GM21723 (cell line): ENCODE results near the gene MRPL34.
"Not testable (repeated sequence)": the region's sequence is repeated elsewhere in the genome, so short reads cannot be mapped to it uniquely, and the experiment has no call there.

Experiments
- ATAC-seq: cut with Tn5 transposase; IDR thresholded peaks from one replicate; pipeline ENCODE4 v1.9.1; 2021; ENCODE audit warnings: mild to moderate bottlenecking, moderate library complexity; ENCODE audit not compliant: unreplicated experiment

MRPL34 gene

DNA sequence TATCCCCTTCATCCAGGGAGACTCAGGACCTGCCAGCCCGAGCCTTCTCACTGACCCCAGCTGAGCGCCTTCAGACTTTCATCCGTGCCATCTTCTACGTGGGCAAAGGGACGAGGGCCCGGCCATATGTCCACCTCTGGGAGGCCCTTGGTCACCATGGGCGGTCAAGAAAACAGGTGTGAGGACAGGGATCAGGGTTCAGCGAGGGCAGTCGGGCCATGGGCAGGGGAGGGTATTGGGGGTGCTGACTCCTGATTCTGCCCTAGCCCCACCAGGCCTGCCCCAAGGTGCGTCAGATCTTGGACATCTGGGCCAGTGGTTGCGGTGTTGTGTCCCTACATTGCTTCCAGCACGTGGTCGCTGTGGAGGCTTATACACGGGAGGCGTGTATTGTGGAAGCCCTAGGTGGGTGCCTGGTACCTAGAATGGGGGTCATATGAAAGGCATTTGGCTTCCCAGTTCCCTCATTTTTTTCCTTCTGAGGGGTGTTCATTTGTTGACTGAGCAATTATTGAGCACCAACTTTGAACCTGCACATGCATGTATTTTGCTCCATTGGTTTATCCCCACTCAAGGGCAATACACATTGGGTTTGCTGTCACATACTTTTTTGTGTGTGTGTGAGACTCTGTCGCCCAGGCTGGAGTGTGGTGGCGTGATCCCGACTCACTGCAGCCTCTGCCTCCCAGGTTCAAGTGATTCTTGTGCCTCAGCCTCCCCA, 20.1 kb upstream of the MRPL34 start:
- no peak for ATAC-seq

DNA sequence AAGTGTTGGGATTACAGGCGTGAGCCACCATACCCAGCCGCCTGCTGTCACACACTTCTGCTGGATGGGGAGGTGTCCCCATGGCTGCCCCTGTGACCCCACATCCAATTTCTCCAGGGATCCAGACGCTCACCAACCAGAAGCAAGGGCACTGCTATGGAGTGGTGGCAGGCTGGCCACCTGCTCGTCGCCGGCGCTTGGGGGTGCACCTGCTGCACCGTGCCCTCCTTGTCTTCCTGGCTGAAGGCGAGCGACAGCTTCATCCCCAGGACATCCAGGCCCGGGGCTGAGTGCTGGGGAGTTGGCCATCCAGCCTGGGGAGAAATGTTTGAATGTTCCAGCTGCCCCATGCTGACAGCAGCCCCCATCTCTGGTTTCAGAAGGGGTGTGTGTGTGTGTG, 19.4 kb upstream of the MRPL34 start:
- no peak for ATAC-seq

DNA sequence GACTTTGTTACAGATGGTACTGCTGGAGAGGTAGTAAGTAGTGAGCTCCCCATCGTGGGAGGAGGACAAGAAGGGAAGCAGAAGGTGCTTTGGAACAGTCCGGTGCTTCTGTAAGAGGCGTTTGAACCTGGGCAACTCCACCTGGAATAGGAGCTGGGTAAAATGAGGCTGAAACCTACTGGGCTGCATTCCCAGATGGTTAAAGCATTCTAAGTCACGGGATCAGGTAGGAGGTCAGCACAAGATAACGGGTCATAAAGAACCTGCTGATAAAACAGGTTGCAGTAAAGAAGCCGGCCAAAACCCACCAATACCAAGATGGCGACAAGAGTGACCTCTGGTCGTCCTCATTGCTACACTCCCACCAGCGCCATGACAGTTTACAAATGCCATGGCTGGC, 18.9 kb upstream of the MRPL34 start:
- ATAC-seq, result no peak

DNA sequence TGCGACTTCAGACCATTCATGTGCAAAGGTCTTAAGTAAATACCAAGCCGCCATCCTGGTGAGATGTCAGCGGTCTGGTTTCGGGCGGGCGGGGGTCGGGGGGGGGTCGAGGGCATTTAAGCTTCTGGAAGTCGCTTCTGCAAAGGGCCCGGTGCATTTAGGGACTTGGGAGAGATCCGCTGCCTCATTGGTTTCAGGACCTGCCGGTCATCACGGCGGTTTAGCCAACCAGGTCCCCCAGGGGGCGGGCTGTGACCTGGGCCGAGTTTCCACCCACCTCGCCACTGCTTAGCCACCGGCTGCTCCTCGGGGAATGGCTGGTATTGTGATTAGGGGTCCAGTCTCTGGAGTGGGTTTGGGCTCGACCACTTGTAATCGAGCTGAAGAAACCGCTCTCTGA, 16.2 kb upstream of the MRPL34 start:
- no peak for ATAC-seq

DNA sequence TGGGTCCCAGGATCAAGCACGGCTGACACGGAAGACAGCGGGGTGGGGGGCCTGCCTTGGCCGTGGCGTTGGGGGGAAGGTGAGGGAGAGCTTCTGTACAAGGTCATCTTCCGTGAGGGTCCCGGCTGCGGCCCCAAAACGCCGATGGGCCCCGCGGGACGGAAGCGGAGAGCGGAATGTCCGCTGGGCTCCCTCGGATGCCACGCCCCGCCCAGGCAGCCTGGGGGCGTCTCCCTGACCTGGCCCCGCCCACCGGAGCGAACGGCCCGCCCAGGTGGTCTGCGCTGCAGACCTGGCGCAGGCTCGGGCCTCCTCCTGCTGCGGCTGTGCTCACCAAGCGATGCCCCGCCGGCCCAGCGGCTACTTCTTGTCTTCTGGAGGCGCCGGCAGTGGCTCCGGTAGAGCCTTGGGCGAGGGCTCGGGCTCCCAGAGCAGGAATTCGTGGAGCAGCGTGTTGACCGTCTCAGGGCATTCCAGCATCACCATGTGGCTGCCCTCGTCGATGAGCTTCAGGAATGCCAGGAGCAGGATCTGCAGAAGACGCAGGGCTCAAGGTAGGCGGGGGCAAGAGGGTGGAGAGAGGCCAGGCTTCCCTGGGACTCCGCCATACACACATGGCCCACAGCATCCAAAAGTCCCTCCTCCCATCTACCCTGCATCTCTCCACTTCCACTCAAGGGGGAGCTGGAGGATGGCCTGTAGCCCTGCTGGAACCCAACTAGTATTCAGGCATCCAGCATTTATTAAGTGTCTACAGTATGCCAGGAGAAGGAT, 13.2 kb upstream of the MRPL34 start:
- peak; percentile 84 for ATAC-seq

DNA sequence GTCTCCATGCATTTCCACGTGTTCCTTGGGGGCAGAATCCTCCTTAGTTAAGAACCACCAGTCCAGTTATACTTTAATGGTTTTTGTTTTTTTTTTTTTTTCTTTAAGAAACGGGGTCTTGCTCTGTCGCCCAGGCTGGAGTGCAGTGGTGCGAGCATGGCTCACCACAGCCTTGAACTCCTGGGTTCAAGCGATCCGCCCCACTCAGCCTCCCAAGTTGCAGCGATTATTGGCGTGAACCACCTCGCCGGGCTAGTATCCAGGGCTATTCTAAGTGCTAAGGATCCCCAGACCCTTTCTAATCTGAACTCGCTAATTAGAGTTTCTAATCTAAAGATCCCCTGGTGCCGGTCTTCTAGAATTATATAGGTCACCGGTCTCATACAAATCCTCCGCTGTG, 12.1 kb upstream of the MRPL34 start:
- ATAC-seq, result no peak

DNA sequence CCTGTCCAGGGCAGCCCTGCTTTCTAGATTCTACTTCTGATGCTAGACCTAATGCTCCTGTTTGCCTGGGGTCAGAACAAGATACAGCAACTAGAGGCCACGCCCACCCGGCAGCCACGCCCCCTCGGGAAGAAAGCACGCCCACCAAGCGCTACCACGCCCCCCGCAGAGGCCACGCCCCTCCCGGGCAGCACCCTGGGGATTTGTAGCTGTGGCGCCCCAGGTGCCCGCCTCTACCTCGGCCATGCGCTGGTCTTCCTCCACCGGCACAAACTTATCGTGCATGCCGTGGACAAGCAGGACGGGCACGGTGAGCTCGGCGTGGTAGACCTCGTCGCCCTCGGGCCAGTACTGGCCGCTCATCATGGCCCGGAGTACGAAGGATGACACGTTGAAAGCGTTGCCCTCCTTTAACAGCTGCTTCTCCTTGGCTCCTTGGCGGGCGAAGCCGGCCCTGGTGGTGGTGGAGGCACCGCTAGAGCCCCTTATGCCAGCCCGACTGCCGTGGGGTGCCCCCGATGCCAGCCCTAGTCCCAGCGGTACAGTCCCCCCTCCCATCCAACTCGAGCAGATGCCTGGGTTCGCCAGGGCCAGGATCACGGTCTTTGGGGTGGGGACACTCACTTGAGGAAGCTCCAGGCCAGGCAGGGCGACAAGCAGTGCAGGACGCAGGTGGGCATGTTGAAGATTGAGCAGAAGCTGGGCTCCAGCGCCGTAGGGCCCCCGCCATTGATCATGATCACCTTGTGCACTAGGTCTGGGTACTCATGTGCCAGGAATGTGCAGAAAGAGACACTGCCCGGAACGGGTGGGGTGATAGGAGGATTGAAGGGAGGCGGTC, 11.4 kb upstream of the MRPL34 start:
- ATAC-seq, result no peak

DNA sequence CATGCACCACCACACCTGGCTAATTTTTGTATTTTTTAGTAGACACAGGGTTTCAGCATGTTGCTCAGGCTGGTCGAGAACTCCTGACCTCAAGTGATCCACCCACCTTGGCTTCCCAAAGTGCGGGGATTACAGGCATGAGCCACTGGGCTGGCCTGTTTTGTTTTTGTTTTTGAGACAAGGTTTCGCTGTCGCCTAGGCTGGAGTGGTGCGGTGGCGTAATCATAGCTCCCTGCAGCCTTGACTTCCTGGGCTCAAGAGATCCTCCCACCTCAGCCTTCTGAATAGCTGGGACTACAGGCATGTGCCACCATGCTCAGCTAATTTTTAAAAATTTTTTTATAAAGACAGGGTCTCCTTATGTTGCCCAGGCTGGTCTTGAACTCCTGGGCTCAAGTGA, 10.1 kb upstream of the MRPL34 start:
- ATAC-seq, result not testable (repeated sequence)

DNA sequence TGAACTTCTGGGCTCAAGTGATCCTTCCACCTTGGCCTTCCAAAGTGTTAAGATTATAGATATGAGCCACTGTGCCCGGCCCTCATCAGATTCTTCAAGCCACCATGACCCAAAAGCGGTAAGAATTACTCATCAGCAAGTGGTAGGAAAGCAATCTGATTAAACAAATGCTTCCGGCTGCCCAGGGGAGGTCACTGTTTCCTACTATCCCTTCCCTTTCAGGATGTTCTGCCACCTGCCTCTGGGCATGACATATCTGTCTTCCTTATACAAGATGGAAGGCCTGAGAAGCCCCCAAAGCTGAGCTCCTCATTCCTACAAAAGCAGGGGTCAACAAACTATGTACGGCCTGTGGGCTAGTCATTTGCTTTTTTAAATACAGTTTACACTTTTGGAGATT, 9.4 kb upstream of the MRPL34 start:
- no peak for ATAC-seq

DNA sequence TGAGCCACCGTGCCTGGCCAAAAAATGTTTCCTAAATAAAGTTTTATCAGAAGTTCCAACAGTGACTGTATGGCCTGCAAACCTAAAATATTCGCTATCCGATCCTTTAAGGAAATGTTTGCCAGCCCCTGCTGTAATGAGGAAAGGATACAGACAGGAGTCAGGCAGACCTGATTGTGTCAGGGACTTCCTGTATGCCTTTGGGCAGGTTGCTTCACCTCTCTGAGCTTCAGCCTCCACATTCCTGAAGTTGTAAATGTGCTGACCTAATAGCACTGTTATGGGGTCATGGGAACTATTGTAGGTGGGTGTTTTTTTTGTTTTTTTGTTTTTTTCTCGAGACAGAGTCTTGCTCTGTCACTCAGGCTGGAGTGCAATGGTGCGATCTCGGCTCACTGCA, 8.7 kb upstream of the MRPL34 start:
- ATAC-seq, result no peak

DNA sequence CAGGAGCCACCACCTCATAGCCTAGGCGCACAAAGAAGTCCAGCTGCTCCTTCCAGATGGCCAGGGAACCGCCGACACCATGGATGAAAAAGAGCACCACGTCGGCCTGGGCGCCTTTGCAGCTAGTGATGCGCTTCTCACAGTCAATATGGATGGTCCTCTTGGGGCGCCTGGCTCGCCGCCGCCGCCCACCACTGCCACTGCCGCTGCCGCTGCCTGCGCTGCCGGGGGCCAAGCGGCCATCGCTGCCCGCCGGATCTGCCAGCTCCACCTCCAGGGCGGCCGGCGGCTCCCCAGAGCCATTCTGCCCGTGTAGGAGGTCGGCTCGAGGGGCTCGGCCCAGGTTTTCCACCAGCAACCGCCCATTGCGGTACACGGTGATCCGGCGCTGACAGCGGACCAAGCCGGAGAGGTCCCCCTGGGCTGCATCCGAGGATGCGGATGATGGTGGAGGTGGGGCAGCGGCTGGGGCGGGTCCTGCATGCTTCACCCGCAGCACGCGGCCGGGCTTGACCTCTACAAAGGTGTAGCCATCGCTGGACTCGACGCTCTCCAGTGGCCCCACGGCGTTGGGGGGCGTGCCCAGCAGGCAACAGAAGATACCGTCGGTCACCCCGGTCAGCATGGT, 4.6 kb upstream of the MRPL34 start:
- ATAC-seq, result no peak

DNA sequence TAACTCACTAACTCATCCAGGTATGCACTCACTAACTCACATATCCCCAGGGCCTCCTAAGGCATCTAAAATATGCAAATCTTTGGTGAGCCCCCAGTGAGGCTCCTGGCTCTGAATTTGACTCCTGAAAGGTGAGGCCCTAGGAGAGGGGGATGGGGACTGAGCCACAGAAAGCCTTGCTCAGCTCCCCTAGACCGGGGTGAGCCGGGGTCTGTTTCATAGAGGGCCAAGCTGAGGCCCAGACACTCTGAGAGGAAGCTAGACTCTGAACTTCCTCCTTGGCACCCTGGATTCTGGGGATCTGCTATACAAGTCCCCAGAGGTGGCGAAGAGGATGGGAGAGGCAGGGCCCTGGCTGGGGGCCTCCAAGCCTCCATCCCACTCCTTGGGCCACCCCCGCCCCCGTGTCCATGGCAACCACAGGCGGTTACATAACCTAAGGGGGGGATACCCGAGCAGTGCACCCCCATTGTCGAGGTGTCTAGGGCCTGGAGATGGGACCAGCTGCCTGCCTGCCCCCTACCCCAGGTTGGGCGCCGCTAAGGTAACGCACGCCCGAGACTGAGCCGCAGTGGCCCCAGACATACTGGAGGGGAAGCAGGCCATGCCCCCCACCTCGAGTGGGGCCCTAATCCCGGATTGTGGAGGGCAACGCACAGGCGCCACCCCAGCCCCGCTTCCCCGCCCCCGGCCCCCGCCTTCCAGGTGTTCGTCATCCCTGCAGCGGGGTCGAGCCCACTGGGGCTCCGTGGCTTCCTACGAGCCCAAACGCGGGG, 3.1 kb upstream of the MRPL34 start:
- no peak for ATAC-seq

DNA sequence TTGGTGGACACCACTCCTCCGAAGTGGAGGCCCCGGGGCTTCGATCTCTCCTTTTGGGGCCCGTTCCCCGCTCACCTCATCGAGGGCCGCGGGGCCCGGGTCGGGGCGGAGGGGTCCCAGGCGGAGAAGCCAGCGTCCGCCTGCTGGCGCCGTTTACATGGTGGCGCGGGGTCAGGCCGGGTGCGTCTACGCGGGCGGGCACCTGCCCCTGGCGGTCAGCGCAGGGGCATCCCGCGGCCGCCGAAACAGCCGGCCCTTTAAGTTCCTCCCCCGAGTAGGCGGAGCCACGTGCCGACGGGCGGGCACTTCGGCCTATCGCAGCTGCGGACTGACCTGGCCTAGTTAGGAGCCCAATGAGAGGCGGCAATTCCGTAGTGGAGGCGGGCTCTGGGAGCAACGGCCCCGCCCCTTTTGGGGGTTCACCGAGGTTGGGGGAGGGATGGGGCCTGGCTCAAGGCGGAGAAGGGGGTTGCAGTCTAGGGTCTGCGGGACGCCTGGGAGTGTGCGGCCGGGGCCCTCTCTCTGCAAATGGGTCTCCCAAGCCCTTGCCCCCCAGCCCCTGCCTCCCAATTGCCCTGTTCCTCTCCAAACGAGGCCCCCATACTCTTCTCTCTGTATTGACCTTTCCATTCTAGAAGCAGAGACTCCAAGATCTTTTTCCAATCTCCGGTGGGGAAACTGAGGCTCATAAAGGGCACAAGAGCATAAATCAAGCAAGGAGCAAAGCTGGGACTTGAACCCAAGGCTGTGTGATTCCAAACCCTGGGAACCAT, 2.3 kb upstream of the MRPL34 start, which contains the start of gene ABHD8:
Gene ABHD8, minus strand, starts transcription at position 259 of the 773 bp plus-strand sequence. CDS start 1,809 bp downstream, outside the sequence.
- ATAC-seq, result peak; percentile 58

DNA sequence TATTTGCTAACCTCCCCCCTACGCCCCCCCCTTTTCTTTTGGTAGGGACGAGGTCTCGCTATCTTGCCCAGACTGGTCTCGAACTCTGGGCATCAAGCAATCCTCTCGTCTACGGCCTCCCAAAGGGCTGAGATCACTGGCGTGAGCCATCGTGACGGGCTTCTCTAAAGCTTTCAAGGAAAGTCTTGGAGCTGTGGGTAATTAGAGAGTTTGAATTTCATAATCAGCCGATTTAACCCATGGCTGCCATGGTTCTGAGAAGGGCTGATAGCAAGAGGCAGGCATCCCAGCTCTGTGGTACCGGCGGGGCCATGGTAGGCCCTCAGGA, 1.8 kb upstream of the MRPL34 start:
- ATAC-seq, result no peak

DNA sequence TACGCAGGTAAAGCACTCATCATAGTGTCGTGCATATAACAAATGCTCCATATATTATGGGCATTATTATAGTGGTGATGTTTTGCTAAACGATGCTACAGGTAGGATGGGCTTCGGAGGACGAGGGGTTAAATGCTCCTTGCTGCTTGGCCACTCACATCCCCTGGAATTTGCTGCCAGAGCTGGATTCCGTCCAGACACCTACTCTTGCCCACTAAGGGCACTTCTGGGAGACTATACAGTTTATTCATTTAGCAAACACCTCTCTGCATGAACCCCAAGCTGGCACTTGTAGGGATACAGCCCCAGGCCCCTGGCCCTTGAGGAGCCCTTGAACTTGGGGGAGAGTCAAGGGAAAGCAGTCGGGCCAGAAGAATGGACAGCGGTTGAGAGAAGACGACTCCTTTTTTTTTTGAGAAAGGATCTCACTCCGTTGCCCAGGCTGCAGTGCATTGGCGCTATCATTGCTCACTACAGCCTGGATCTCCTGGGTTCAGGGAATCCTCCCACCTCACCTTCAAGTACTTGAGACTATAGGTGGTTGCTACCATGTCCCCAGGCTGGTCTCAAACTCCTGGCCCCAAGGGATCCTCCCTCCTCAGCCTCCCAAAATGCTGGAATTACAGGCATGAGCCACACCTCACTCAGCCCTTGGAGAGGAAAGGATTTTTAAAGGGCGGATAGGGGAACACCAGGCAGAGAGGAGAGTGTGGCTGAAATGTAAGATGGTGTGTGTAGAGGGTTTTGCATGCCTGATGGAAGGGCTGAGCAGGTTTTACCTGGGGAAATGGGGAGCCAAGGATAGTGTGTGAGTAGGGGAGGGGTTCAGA, 1.1 kb upstream of the MRPL34 start:
- no peak for ATAC-seq

DNA sequence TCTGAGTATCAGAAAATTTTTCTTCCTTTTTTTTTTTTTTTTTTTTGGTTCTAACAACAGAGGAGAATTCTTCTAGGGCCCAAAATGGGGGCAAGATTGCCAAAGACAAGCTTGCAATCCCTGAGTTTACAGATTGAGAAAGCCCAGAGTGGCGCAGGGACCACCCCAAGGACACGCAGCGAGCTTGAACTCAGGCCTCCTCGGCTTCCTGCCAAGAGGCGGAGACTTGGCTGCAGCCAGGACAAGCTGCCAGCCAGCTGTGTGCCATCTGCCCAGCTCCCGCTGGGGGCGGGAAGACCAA, 506 bp upstream of the MRPL34 start:
- ATAC-seq, result no peak

DNA sequence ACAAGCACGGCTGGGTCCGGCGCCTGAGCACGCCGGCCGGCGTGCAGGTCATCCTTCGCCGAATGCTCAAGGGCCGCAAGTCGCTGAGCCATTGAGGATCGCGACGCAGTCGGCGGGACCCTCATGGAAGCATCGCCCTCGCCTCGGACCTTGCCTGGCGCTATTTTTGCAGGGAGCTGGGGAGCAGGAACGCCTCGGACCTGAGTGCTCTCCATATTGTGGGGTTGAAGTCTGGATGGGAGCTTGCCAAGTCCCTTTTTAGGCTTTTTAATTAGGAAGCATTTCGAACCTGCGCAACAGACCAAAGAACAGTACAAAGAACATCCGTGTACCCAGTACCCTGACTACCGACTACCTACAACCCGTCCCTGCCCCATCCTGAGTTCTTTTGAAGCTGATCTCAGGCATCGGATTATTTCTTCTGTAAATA, 628 bp downstream of the MRPL34 start:
- ATAC-seq, result no peak

DNA sequence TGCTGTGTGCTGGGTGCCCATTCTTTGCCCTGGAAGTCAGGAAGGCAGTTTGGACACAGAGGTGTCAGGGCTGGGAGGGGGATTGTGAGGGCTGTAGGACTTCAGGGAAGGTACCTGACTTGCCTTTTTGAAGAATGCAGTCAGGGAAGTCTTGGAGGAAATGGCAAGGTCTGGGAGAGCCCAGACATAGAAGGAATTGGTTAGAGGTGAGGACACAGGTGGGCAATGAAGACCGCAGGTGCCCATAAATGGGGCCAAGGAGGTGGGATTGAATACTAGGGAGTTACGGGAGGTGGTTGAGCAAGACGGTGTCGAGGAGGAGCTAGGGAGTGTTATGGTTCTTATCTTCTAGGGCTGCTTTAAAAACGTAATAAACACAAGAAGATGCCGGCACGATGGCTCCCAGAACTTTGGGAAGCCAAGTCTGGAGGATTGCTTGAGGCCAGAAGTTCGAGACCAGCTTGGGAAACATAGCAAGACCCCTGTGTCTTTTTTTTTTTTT, 2.3 kb downstream of the MRPL34 start:
- no peak for ATAC-seq
